ENCODE data around the gene PSMC4.

PSMC4 gene

GRCh38 chr19:39943586-39943985 lies 27.4 kb upstream of the PSMC4 start:
- H3K4me3 ChIP-seq (ENCODE audit: low read depth in 1 of 2, low read length in 1 of 2): peak overlapping the region in 1 of 2 experiments; percentile 0
- TF ChIP-seq CTCF (IDR thresholded peaks at IDR 0.05): no peak
- peaks cover 56% of the 10 kb centered on the region for H3K27me3 ChIP-seq
- no peaks in the 10 kb centered on the region for H3K36me3 ChIP-seq
- H3K4me1 ChIP-seq (ENCODE audit: control insufficient read depth in 1 of 2, insufficient read depth in 1 of 2, low read depth in 1 of 2, low read length in 1 of 2): peaks cover 23 to 72% of the 10 kb centered on the region in 2 experiments
- H3K9me3 ChIP-seq: no peaks in the 10 kb centered on the region
- H3K27ac ChIP-seq: no peak overlapping the region

- Histone ChIP-seq H3K9me3 (no peaks in the 10 kb centered on the region), H3K36me3 (no peaks in the 10 kb centered on the region), H3K27me3 (peaks cover 63% of the 10 kb centered on the region), H3K27ac (no peak overlapping the region), H3K4me1 (ENCODE audit: control insufficient read depth in 1 of 2, insufficient read depth in 1 of 2, low read depth in 1 of 2, low read length in 1 of 2) (peaks cover 18 to 67% of the 10 kb centered on the region in 2 experiments), H3K4me3 (ENCODE audit: low read depth in 1 of 2, low read length in 1 of 2) (no peak overlapping the region)
- no peak for TF ChIP-seq CTCF (IDR thresholded peaks at IDR 0.05)
Measured at GRCh38 chr19:39946532-39946931, 24.4 kb upstream of the PSMC4 start.

GRCh38 chr19:39949026-39949747 lies 21.8 kb upstream of the PSMC4 start:
- Histone ChIP-seq H3K27me3 (peaks cover 63% of the 10 kb centered on the region), H3K4me1 (ENCODE audit: control insufficient read depth in 1 of 2, insufficient read depth in 1 of 2, low read depth in 1 of 2, low read length in 1 of 2) (peaks cover 22 to 67% of the 10 kb centered on the region in 2 experiments), H3K27ac (no peak overlapping the region), H3K36me3 (no peaks in the 10 kb centered on the region), H3K9me3 (no peaks in the 10 kb centered on the region), H3K4me3 (ENCODE audit: low read depth in 1 of 2, low read length in 1 of 2) (no peak overlapping the region)
- TF ChIP-seq CTCF (IDR thresholded peaks at IDR 0.05): no peak

- no peaks in the 10 kb centered on the region for H3K9me3 ChIP-seq
- H3K36me3 ChIP-seq: no peaks in the 10 kb centered on the region
- H3K4me3 ChIP-seq (ENCODE audit: low read depth in 1 of 2, low read length in 1 of 2): no peak overlapping the region
- peaks cover 54% of the 10 kb centered on the region for H3K27me3 ChIP-seq
- peaks cover 22 to 63% of the 10 kb centered on the region in 2 experiments for H3K4me1 ChIP-seq (ENCODE audit: control insufficient read depth in 1 of 2, insufficient read depth in 1 of 2, low read depth in 1 of 2, low read length in 1 of 2)
- H3K27ac ChIP-seq: no peak overlapping the region
- no peak for TF ChIP-seq CTCF (IDR thresholded peaks at IDR 0.05)
Measured at GRCh38 chr19:39951065-39951650, 19.8 kb upstream of the PSMC4 start.

- H3K4me3 ChIP-seq (ENCODE audit: low read depth in 1 of 2, low read length in 1 of 2): no peak overlapping the region
- no peaks in the 10 kb centered on the region for H3K9me3 ChIP-seq
- no peak for TF ChIP-seq CTCF (IDR thresholded peaks at IDR 0.05)
- H3K4me1 ChIP-seq (ENCODE audit: control insufficient read depth in 1 of 2, insufficient read depth in 1 of 2, low read depth in 1 of 2, low read length in 1 of 2): peaks cover 22 to 61% of the 10 kb centered on the region in 2 experiments
- H3K27me3 ChIP-seq: peaks cover 54% of the 10 kb centered on the region
- no peak overlapping the region for H3K27ac ChIP-seq
- H3K36me3 ChIP-seq: no peaks in the 10 kb centered on the region
Measured at GRCh38 chr19:39951686-39952085, 19.3 kb upstream of the PSMC4 start.

All from neutrophil (primary cell).